GM12892 (cell line): ENCODE results near the gene MCUR1. TPM values are rescaled to one million over a fixed set of nuclear protein-coding genes. Genes with fewer than 3 reads are reported as not detected.
"Not testable (repeated sequence)": the region's sequence is repeated elsewhere in the genome, so short reads cannot be mapped to it uniquely, and the experiment has no call there.

Source experiments
- DNase-seq: peaks from one replicate; pipeline ENCODE4 v3.0.0; 2011; ENCODE audit not compliant: insufficient read length
- FAIRE-seq: peaks from 2 replicates; lab custom pipeline; 2011; peaks lifted over from hg19 to GRCh38; lab: Jason Lieb, UNC
- POLR2A ChIP-seq: IDR thresholded peaks from 2 replicates; pipeline ENCODE4 v1.6.1; 2011; ENCODE audit warnings: low read depth, low read length, control low read depth
- POLR2AphosphoS5 ChIP-seq: IDR thresholded peaks from 2 replicates; pipeline ENCODE4 v1.6.1; 2011; ENCODE audit warnings: low read depth, low read length, control low read depth
- TAF1 ChIP-seq: IDR thresholded peaks from 2 replicates; pipeline ENCODE4 v1.6.1; 2011; ENCODE audit warnings: low read depth, mild to moderate bottlenecking, control low read depth, low read length, borderline replicate concordance
- polyA plus RNA-seq: library from polyadenylated mRNA; unstranded; fragments of >200 nt; gene quantifications from one replicate; pipeline ENCODE4 v1.2.1, GENCODE V29; 2012; ENCODE audit warnings: missing spikeins, inconsistent platforms; ENCODE audit not compliant: missing spikeins

MCUR1 gene, protein sequence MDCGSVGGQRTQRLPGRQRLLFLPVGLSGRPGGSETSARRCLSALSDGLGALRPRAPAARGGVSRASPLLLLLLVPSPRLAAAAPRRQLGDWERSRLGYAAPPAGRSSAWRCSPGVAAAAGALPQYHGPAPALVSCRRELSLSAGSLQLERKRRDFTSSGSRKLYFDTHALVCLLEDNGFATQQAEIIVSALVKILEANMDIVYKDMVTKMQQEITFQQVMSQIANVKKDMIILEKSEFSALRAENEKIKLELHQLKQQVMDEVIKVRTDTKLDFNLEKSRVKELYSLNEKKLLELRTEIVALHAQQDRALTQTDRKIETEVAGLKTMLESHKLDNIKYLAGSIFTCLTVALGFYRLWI
- 12.0 TPM for polyA plus RNA-seq

DNA sequence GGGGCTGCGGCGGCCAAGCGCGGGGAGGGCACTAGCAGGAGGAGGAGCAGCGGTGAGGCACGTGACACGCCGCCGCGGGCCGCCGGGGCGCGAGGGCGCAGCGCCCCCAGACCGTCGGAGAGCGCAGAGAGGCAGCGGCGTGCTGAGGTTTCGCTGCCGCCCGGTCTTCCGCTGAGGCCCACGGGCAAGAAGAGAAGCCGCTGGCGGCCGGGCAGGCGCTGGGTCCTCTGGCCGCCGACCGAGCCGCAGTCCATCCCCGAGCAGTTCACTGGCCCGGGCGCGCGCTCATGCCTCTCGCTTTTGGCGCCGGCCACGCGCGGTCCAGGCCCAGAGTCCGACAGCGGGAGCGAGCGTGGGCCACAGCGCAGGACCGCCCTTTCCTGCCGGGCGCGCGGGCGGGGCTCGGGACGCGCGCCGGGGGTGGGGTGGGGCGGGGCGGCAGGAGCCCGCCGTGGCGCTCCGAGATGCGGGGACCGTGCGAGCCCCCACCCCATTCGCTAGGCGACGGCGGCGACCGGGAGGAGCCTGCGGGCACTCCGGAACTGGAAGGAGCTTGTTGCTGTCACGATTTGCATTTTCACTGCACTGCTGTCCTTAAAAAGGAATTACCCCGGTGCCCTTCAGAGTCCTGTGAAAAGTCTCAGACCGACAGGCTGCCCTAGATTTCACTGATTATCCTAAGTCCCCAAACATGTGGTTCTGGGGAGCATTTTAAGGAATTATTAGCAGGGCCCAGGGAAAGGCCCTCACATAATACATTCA, at the start of gene MCUR1:
Gene MCUR1 (minus strand): TSS at position 382 of the 762 bp plus-strand sequence. CDS start 128 bp downstream, at position 254.
- FAIRE-seq, result peak; percentile 90
- peak; percentile 79 for DNase-seq
- peak; percentile 84 for TF ChIP-seq POLR2AphosphoS5
- TF ChIP-seq TAF1, result peak; percentile 70; the same call in 1 of the 2 replicates
- TF ChIP-seq POLR2A, result peak; percentile 80

DNA sequence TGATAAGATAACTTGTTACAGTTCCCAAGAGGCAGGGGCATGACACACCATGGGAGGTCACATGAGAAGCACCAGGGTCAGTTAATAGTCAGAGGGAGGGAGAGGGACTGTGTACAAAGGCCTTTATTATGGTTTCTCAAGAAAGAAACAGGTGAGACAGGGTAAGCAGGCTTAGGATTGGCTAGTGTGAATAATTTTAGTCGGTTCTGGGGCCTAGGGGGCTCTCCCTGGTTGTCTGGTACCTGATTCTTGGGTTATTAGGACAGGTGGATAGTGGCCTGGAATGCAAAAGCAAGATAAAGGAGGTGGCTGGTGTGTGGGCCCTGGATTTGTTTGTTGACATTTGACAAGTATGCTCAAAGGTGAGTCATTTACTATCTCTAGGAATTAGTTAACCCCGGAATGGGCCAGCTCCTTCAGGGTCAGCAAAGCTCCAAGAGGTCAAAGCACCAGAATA, 49.4 kb upstream of the MCUR1 start:
- DNase-seq (no peak), FAIRE-seq (no peak)
- no peak for TF ChIP-seq TAF1
- no peak for TF ChIP-seq POLR2A
- TF ChIP-seq POLR2AphosphoS5, result no peak

DNA sequence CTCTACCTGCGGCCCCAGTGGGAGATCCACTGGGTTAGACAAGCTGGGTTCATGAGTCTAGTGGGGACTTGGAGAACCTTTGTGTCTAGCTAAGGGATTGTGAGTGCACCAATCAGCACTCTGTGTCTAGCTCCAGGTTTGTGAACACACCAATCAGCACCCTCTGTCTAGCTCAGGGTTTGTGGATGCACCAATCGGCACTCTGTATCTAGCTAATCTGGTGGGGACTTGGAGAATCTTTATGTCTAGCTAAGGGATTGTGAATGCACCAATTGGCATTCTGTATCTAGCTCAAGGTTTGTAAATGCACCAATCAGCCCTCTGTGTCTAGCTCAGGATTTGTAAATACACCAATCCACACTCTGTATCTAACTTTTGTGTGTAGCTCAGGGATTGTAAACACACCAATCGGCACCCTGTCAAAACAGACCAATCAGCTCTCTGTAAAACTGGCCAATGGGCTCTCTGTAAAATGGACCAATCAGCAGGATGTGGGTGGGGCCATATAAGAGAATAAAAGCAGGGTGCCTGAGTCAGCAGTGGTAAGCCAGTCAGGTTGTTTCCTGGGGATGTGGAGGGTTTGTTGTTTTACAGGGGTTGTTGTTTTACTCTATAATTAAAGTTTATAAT, 46.3 kb upstream of the MCUR1 start:
- not testable (repeated sequence) for DNase-seq, FAIRE-seq

DNA sequence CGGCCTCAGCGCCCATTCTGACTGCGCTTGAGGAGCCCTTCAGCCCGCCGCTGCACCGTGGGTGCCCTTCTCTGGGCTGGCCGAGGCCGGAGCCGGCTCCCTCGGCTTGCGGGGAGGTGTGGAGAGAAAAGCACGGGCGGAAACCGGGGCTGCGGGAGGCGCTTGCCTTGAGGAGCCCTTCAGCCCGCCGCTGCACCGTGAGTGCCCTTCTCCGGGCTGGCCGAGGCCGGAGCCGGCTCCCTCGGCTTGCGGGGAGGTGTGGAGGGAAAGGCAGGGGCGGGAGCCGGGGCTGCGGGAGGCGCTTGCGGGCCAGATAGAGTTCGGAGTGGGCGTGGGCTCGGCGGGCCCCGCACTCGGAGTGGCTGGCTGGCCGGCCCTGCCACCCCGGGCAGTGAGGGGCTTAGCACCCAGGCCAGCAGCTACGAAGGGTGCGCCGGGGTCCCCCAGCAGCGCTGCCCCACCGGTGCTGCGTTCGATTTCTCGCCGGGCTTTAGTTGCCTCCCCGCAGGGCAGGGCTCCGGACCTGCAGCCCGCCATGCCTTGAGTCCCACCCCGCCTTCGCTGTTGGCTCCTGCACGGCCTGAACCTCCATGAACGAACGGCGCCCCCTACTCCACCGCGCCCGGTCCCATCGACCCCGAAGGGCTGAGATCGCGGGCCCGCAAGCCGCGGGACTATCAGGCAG, 45.7 kb upstream of the MCUR1 start:
- TF ChIP-seq TAF1, result no peak
- FAIRE-seq, result no peak
- no peak for DNase-seq

DNA sequence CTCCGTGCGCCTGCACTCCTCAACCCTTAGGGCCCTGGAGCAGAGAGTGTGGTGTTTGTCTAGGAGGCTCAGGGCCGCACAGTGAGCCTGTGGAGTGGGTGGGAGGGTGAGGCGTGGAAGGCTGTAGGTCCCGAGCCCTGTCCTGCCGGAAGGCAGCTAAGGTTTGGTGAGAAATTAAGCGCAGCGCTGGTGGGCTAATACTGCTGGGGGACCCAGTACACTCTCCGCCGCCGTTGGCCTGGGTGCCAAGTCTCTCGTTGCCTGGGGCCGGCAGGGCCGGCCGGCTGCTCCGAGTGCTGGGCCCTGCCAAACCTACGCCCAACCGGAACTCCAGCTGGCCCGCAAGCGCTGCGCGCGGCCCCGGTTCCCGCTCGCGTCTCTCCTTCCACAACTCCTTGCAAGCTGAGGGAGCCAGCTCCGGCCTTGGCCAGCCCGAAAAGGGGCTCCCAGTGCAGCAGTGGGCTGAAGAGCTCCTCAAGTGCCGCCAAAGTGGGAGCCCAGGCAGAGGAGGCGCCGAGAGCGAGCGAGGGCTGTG, 40.4 kb upstream of the MCUR1 start:
- TF ChIP-seq POLR2AphosphoS5, result no peak
- TF ChIP-seq POLR2A, result no peak
- no peak for TF ChIP-seq TAF1
- no peak for FAIRE-seq
- DNase-seq, result no peak

DNA sequence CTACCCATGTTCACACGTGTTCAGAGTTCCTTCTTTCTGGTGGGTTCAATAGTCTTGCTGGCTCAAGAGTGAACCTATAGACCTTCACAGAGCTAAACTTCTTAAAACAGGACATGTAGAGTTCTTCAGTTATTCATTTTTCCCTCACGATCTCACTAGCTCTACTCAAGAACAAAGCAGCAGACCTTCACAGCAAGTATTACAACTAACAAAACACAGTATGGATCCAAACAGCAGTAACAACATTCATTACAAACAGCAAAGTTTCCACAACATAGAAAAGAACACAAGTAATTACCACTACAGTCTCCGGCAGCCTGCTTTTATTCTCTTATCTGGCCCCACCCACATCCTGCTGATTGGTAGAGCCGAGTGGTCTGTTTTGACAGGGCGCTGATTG, 39.5 kb upstream of the MCUR1 start:
- TF ChIP-seq POLR2A (no peak), TAF1 (no peak), POLR2AphosphoS5 (no peak)
- FAIRE-seq (no peak), DNase-seq (no peak)

DNA sequence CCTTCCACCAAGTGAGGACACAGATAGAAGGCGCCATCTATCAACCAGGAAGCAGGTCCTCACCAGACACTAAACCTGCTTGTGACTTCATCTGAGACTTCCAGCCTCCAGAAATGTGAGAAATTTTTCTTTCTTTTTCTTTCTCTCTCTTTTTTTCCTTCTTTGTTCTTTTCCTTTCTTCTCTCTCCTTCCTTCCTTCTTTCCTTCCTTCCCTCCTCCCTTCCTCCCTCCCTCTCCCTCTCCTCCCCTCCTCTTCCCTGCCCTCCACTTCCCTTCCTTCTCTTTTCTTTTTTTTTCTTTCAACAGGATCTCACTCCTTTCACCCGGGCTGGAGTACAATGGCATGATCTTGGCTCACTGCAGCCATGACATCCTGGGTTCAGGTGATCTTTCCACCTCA, 37.4 kb upstream of the MCUR1 start:
- no peak for FAIRE-seq
- TF ChIP-seq TAF1 (no peak), POLR2AphosphoS5 (no peak), POLR2A (no peak)
- no peak for DNase-seq

DNA sequence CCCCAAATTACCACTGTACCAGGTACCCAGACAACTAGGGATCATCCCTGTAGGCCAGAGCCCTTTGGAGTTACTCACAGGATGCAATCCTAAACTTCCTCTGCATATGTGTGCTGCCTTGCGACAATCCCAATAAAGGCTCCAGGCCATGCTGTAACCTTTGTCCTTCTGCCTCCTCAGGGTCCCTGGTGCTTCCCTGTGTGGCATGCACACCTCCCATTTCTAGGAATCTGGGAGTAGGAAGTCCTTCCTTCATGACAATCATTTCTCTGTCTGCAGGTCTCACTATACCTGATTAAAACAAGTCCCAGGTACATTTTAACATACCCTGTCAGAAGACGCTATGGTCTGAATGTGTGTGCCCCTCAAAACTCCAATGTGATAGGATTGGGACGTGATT, 37.0 kb upstream of the MCUR1 start:
- no peak for FAIRE-seq
- TF ChIP-seq POLR2A (no peak), TAF1 (no peak), POLR2AphosphoS5 (no peak)
- no peak for DNase-seq

DNA sequence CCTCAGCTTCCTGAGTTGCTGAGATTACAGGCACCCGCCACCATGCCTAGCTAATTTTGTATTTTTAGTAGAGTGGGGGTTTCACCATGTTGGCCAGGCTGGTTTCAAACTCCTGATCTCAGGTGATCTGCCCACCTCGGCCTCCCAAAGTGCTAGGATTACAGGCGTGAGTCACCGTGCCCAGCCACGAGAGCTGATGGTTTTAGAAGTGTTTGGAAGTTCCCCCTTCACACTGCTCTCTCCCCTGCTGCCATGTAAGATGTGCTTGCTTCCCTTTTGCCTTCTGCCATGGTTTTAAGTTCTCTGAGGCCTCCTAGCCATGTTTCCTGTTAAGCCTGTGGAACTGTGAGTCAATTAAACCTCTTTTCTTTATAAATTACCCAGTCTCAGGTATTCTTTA, 36.3 kb upstream of the MCUR1 start:
- not testable (repeated sequence) for FAIRE-seq, DNase-seq

DNA sequence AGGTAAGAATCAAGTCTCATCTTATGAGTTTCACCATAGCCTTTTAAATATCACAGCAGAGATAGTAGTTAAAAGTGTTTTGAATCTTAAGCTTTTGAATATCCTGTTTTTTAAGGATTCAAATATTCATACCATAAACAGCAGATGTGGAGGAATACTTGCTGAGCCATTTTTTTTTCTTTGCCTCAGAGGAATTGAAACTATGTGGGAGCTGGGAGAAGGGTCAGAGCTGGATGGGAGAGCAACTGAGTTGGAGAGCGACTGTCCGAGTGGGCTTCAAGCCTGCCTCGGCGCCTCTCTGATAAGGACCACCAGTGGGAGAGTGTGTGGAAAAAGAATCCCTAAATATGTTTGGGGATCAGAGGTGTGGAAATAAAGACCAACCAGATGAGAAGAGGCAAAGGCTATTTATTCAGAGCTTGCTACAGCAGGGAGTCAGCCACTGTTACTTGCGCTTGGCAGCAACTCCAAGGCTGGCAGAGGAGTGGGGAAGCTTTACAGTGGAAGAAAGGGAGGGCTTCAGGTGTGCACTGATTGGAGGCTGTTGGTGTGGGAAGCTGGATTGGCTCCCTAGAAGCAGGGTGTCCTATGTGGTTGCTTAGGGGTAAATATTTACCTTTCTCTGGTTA, 34.3 kb upstream of the MCUR1 start:
- no peak for FAIRE-seq
- TF ChIP-seq POLR2AphosphoS5, result no peak
- no peak for DNase-seq

DNA sequence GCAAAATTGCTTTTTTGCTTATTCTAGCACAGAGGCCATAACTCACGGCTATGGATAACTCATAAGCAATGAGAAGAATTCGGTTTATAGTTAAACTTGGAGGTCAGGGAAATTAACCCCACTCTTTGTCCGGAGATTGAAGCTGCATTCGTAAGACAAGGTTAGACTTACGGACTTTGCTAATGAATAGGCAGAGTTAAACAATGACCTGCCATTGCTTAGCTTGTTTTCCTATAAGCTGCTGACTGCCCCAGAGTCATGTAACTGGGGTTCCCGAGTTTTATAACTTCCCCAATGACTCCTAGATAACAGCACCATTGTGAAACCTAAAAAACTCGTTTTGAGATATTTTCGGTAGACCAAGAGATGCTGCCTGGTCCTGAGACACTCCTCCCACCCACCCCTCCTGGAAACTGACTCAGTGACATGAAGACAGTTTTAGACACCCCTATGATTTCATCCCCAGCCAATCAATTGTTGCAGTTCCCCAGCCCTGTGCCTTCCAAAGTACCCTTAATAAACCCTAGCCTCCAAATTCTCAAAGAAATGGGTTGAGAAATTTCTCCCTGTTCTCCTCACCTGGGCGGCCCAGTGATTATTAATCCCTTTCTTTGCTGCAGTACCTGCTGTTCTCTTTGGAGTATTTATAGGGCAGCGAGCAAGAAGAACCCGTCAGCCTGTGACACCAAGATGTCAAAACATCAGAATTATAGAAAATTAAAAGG, 33.1 kb upstream of the MCUR1 start:
- no peak for FAIRE-seq
- TF ChIP-seq TAF1, result no peak
- no peak for DNase-seq
